Measurements from ENCODE around the gene SBF2. TPM values are rescaled to one million over a fixed set of nuclear protein-coding genes. Genes with fewer than 3 reads are reported as not detected.

The SBF2 gene
- total RNA-seq, 4 donors from 2014 or later: 20.6 to 48.6 (median 26.0) TPM

GRCh38 chr11:10324474-10324873 is 30.5 kb upstream of the SBF2 start:
- intact Hi-C loops (cut with DNase I): loop anchor here (10.0 kb wide), 1 partner anchor 570 kb away; no protein-coding TSS in a partner anchor
- Histone ChIP-seq H3K4me1 (peaks cover 0 to 69% (median 42%) of the 10 kb centered on the region in 3 donors), H3K27ac (peak overlapping the region; percentile 36 to 85 (median 69)), H3K36me3 (no peaks in the 10 kb centered on the region), H3K9me3 (no peaks in the 10 kb centered on the region), H3K27me3 (no peaks in the 10 kb centered on the region), H3K4me3 (no peak overlapping the region)
- 57 to 59% methylated on average over 3 of the region's 3 CpGs for WGBS, 2 donors
- DNase-seq: no peak
- no peak for TF ChIP-seq CTCF (IDR thresholded peaks at IDR 0.05)
- TF ChIP-seq POLR2A (IDR thresholded peaks at IDR 0.05): no peak

GRCh38 chr11:10323793-10324170 is 29.8 kb upstream of the SBF2 start:
- TF ChIP-seq POLR2A (IDR thresholded peaks at IDR 0.05): no peak
- TF ChIP-seq CTCF (IDR thresholded peaks at IDR 0.05): no peak
- H3K36me3 ChIP-seq: no peaks in the 10 kb centered on the region
- WGBS, 2 donors: 8 to 45% methylated on average over 1 of the region's 1 CpG
- H3K27me3 ChIP-seq: no peaks in the 10 kb centered on the region
- no peak overlapping the region for H3K4me3 ChIP-seq
- intact Hi-C loops (cut with DNase I): loop anchor here (10.0 kb wide), 1 partner anchor 569 kb away; no protein-coding TSS in a partner anchor
- no peak for DNase-seq
- H3K27ac ChIP-seq: peak overlapping the region in 3 of 4 donors; percentile 61 to 85 (median 77)
- H3K9me3 ChIP-seq: no peaks in the 10 kb centered on the region
- peaks cover 0 to 64% (median 37%) of the 10 kb centered on the region in 3 donors for H3K4me1 ChIP-seq

GRCh38 chr11:10322830-10323792 is 29.1 kb upstream of the SBF2 start:
- no peaks in the 10 kb centered on the region for H3K9me3 ChIP-seq
- WGBS, 2 donors: 17 to 26% methylated on average over 7 to 8 of the region's 8 CpGs
- peak overlapping the region in 3 of 4 donors; percentile 61 to 85 (median 77) for H3K27ac ChIP-seq
- TF ChIP-seq CTCF (IDR thresholded peaks at IDR 0.05): peak; percentile 32 to 71 (median 50)
- no peak for TF ChIP-seq POLR2A (IDR thresholded peaks at IDR 0.05)
- peaks cover 0 to 57% (median 32%) of the 10 kb centered on the region in 3 donors for H3K4me1 ChIP-seq
- H3K4me3 ChIP-seq: peak overlapping the region in 1 of 4 donors; percentile 30
- no peaks in the 10 kb centered on the region for H3K27me3 ChIP-seq
- H3K36me3 ChIP-seq: no peaks in the 10 kb centered on the region
- intact Hi-C loops (cut with DNase I): loop anchor here (10.0 kb wide), 1 partner anchor 568 kb away; no protein-coding TSS in a partner anchor
- DNase-seq: no peak

- intact Hi-C loops (cut with DNase I): loop anchor here (10.0 kb wide), 1 partner anchor 568 kb away; no protein-coding TSS in a partner anchor
- Histone ChIP-seq H3K27me3 (no peaks in the 10 kb centered on the region), H3K27ac (peak overlapping the region; percentile 19 to 85 (median 69)), H3K4me1 (peaks cover 0 to 53% (median 35%) of the 10 kb centered on the region in 3 donors), H3K4me3 (no peak overlapping the region), H3K9me3 (no peaks in the 10 kb centered on the region), H3K36me3 (no peaks in the 10 kb centered on the region)
- TF ChIP-seq CTCF (IDR thresholded peaks at IDR 0.05) (no peak), POLR2A (IDR thresholded peaks at IDR 0.05) (no peak)
- WGBS, 2 donors: no CpG with 5 or more reads among the region's 2 CpGs
- DNase-seq: no peak
These were observed 28.4 kb upstream of the SBF2 start for GRCh38 chr11:10322401-10322800.

Measured in esophagus squamous epithelium (tissue), 5 donors.